Type B pancreatic cell (in vitro differentiated cells): ENCODE measurements around the gene RASIP1. TPM values are rescaled to one million over a fixed set of nuclear protein-coding genes. Genes with fewer than 3 reads are reported as not detected.

ENCODE experiments used
- DNase-seq: peaks from one replicate; pipeline ENCODE4 v3.0.0; 2021; ENCODE audit warnings: mixed read lengths; ENCODE audit not compliant: unreplicated experiment; ENCODE audit errors: extremely low spot score
- H3K27ac Mint-ChIP-seq: 2 replicates; pipeline ENCODE4 v1.8.0; 2021; ENCODE audit warnings: mild to moderate bottlenecking, mixed read lengths
- H3K27me3 Mint-ChIP-seq: 2 replicates; pipeline ENCODE4 v1.8.0; 2021; ENCODE audit warnings: mixed read lengths
- H3K36me3 Mint-ChIP-seq: 2 replicates; pipeline ENCODE4 v1.8.0; 2021; ENCODE audit warnings: mixed read lengths
- H3K4me1 Mint-ChIP-seq: one replicate; pipeline ENCODE4 v1.8.0; 2021; ENCODE audit warnings: mixed read lengths; ENCODE audit not compliant: unreplicated experiment
- H3K4me3 Mint-ChIP-seq: 2 replicates; pipeline ENCODE4 v1.8.0; 2021; ENCODE audit warnings: mild to moderate bottlenecking, mixed read lengths
- H3K9me3 Mint-ChIP-seq: 2 replicates; pipeline ENCODE4 v1.8.0; 2021; ENCODE audit warnings: mixed read lengths
- total RNA-seq: library from RNA; stranded (reverse); gene quantifications from 2 replicates; pipeline ENCODE4 v1.2.1, GENCODE V29; 2021; ENCODE audit warnings: low replicate concordance
- TF ChIP-seq, protein P1 (sequence below): fragments of 200-600 bp; sonication (generic); conservative IDR thresholded peaks from 2 replicates; pipeline ENCODE4 v1.5.0; 2021; ENCODE audit warnings: antibody characterized with exemption, mild to moderate bottlenecking

RASIP1 gene
- total RNA-seq, 1 donor from 2014 or later: 4.6 TPM

DNA sequence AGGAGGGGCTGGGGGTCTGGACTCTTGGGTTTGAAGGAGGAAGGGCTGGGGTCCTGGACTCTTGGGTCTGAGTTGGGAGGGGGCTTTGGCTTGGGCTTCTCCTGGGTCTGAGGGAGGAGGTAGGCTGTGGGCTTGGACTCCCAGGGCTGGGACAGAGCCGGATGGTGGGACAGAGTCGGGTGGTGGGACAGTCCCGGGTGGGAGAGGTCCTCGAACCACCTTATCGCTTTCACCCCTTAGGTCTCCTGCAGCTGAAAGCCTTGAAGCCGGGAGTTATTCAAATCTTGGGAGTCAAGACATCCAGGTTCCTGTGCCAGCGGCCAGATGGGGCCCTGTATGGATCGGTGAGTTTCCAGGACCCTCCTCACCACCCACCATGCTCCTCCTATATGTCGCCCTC is 16.3 kb upstream of the RASIP1 start:
- Mint-ChIP-seq H3K27me3 (peaks cover 35% of the 10 kb centered on the region), H3K27ac (no peak overlapping the region), H3K9me3 (no peaks in the 10 kb centered on the region), H3K4me3 (no peak overlapping the region), H3K36me3 (no peaks in the 10 kb centered on the region), H3K4me1 (peaks cover 9% of the 10 kb centered on the region)
- DNase-seq: no peak
- TF ChIP-seq, protein P1, sequence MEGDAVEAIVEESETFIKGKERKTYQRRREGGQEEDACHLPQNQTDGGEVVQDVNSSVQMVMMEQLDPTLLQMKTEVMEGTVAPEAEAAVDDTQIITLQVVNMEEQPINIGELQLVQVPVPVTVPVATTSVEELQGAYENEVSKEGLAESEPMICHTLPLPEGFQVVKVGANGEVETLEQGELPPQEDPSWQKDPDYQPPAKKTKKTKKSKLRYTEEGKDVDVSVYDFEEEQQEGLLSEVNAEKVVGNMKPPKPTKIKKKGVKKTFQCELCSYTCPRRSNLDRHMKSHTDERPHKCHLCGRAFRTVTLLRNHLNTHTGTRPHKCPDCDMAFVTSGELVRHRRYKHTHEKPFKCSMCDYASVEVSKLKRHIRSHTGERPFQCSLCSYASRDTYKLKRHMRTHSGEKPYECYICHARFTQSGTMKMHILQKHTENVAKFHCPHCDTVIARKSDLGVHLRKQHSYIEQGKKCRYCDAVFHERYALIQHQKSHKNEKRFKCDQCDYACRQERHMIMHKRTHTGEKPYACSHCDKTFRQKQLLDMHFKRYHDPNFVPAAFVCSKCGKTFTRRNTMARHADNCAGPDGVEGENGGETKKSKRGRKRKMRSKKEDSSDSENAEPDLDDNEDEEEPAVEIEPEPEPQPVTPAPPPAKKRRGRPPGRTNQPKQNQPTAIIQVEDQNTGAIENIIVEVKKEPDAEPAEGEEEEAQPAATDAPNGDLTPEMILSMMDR: no peak

DNA sequence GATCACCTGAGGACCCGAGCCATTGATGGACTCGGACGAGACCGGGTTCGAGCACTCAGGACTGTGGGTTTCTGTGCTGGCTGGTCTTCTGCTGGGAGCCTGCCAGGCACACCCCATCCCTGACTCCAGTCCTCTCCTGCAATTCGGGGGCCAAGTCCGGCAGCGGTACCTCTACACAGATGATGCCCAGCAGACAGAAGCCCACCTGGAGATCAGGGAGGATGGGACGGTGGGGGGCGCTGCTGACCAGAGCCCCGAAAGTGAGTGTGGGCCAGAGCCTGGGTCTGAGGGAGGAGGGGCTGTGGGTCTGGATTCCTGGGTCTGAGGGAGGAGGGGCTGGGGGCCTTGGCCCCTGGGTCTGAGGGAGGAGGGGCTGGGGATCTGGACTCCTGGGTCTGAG is 15.8 kb upstream of the RASIP1 start:
- Mint-ChIP-seq H3K4me1 (peaks cover 11% of the 10 kb centered on the region), H3K27ac (no peak overlapping the region), H3K27me3 (peaks cover 35% of the 10 kb centered on the region), H3K36me3 (no peaks in the 10 kb centered on the region), H3K9me3 (no peaks in the 10 kb centered on the region), H3K4me3 (no peak overlapping the region)
- DNase-seq: no peak
- TF ChIP-seq, protein P1: no peak

DNA sequence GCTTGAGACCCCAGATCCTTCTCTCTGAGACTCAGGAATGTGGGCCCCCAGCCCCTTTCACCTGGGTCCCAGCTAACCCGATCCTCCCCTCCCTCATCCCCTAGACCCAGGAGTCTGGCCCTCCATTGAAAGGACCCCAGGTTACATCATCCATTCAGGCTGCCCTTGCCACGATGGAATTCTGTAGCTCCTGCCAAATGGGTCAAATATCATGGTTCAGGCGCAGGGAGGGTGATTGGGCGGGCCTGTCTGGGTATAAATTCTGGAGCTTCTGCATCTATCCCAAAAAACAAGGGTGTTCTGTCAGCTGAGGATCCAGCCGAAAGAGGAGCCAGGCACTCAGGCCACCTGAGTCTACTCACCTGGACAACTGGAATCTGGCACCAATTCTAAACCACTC is 15.4 kb upstream of the RASIP1 start:
- H3K9me3 Mint-ChIP-seq: no peaks in the 10 kb centered on the region
- peaks cover 14% of the 10 kb centered on the region for H3K4me1 Mint-ChIP-seq
- no peak overlapping the region for H3K4me3 Mint-ChIP-seq
- H3K36me3 Mint-ChIP-seq: no peaks in the 10 kb centered on the region
- no peak overlapping the region for H3K27ac Mint-ChIP-seq
- TF ChIP-seq, protein P1: no peak
- no peak for DNase-seq
- peaks cover 37% of the 10 kb centered on the region for H3K27me3 Mint-ChIP-seq

DNA sequence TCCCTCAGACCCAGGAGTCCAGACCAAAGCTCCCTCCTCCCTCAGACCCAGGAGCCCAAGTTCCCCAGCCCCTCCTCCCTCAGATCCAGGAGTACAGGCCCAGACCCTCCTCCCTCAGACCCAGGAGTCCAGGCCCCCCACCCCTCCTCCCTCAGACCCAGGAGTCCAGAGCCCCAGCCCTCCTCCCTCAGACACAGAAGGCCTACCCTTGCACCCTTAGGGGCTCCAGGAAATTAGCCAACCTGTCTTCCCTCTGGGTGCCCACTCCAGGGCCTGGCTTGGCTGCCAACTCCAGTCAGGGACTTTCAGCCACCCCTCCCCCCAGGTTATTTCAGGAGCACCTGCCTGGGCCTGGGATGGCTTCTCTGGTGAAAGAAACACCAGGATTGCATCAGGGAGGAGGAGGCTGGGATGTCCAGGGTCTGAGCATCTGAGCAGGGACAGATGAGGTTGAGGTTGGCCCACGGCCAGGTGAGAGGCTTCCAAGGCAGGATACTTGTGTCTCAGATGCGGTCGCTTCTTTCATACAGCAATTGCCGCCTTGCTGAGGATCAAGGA is 14.8 kb upstream of the RASIP1 start, which contains the start of gene FGF21:
TSS of gene FGF21 (plus strand) at position 441 of the 558 bp plus-strand sequence. CDS start 713 bp downstream, outside the sequence.
- DNase-seq: no peak
- Mint-ChIP-seq H3K36me3 (no peaks in the 10 kb centered on the region), H3K27me3 (peaks cover 34% of the 10 kb centered on the region), H3K4me1 (peaks cover 14% of the 10 kb centered on the region), H3K27ac (peak within 1 kb of the TSS; percentile 95), H3K4me3 (no peak within 1 kb of the TSS), H3K9me3 (no peaks in the 10 kb centered on the region)
- TF ChIP-seq, protein P1: no peak

DNA sequence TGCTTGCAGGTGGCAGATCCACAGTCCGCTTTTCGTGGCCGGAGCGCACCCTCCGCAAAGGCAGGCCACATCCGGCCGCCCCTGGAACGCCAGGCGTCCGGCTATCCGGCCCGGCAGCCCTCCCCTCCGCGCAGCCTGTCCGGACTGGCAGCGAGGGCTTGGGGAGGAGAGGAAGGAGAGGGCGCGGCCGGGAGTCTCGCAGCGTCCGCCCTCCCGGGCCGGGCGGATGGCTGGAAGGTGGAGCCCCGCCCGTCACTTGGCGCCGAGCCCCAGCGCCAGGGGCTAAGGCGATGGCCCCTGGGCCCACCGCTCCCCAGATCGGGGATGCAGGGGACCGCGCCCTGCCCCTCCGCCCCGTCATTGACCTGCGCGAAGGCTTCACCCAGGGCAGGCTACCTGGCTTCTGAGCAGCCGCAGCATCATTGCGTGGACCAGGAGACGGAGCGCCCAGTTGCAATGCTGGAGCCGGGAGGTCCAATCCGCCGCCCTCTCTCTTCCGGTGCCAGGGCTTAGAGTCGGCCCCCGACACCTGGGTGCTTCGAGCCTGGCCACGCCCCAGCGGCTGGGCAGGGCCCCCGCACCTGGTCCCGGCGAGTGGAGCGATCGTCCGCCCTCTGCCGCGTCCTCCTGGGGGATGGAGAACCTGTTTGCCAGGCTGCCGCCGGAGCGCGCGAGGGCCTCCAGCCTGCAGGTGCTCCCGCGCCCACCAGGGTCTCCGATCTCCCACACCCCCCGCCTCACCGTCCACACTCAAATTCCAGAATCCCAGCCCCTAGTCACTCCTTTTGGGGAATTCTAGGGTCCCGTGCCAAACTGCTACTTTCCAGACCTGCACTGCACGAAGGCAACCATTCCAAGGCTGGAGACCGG is 12.3 kb upstream of the RASIP1 start, which contains the start of gene FUT1:
TSS of gene FUT1 (minus strand) at position 146 of the 870 bp plus-strand sequence. CDS start 1,360 bp downstream, outside the sequence.
- H3K27ac Mint-ChIP-seq: peak within 1 kb of the TSS; percentile 95

More for the DNA sequence above, 12.3 kb upstream of the RASIP1 start, which contains the start of gene FUT1:
- peak; percentile 89 for DNase-seq
- Mint-ChIP-seq H3K36me3 (no peaks in the 10 kb centered on the region), H3K4me3 (peak within 1 kb of the TSS; percentile 90), H3K9me3 (no peaks in the 10 kb centered on the region), H3K4me1 (peaks cover 18% of the 10 kb centered on the region), H3K27me3 (peaks cover 34% of the 10 kb centered on the region)
- TF ChIP-seq, protein P1: peak; percentile 64
